Measurements from ENCODE around the gene DMBX1. TPM values are rescaled to one million over a fixed set of nuclear protein-coding genes. Genes with fewer than 3 reads are reported as not detected.

DMBX1 gene
- total RNA-seq, 2 donors from 2014 or later, result not detected

GRCh38 chr1:46529031-46529630, 39.5 kb downstream of the DMBX1 start:
- intact Hi-C loops (cut with DNase I, micrococcal nuclease), result loop anchor here in 1 of 2 donors (10.0 kb wide), 2 partner anchors 54 to 84 kb away; no protein-coding TSS in a partner anchor
- DNase-seq (no peak), ATAC-seq (no peak)

DNA sequence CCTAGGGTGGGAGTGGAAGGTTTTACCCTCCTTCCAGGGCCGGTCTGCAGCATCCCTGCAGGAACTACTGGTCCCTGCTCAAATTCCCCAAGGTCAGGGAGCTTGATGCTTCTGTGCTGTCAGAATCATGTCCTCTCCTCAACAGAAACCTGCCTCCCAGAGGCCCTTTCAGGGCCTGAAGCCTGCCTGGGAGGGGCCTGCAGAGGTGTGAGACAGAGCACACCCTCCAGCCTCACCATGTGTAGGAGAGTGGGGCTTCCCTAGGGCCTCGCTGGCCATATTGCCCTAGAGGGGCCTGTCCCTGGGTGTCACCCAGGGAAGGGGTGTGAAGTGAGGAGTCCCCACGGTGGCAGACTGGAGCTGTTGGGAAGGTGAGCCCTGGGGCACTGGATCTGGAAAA, 40.7 kb downstream of the DMBX1 start:
- no peak for DNase-seq
- intact Hi-C loops (cut with DNase I, micrococcal nuclease), result no loop called here
- no peak for ATAC-seq

DNA sequence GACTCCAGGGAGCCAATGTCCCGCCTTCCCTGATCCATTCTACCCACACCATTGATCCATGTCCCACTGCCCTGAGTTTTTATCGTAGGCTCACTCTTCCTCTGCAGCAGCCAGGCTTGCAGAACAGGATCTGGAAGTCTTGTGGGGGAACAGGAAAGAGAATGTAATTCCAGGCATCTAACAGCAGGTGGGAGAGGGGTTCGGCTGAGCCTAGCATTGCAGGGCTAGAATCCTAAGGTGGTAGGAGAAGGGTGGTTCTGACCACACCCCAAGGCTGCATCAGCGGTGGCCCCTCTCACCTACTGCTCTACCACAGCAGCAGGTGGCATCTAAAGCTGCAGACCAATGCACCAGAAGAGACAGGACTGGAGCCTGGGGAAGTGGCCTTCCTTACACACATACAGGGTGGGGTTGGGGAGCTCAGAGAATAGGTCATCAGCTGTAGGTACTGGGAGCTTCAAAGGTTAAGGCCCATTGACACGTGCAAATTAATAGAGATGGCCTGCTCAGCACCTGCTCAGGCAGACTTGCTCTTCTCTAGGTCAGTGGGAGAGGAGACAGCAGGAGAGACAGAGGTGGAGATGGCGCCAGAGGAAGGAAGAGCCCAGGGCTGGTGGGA, 41.3 kb downstream of the DMBX1 start:
- no peak for DNase-seq
- intact Hi-C loops (cut with DNase I, micrococcal nuclease), result no loop called here
- no peak for ATAC-seq

DNA sequence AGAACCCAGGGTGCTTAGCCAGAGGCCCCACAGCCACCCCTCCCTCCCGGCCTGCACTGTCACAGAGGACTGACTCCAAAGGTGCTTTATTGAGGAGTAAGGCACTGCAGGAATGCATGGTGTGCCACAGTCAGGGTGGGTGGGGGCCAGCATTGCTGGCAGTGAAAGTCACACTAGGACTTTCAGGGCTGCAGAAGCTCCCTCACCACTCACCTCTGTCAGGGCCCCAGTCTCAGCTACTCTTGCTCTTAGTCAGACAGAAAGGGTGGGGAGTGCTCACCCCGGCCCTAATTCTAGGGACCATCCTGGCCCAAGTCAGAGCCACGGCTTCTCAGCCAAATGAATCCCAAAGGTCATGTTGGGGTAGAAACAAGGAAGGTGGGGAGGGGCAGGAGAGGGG, 42.5 kb downstream of the DMBX1 start:
- intact Hi-C loops (cut with DNase I, micrococcal nuclease), result no loop called here
- no peak for DNase-seq
- no peak for ATAC-seq

- ATAC-seq, result peak; percentile 52
- intact Hi-C loops (cut with DNase I, micrococcal nuclease), result no loop called here
These were observed 43.0 kb downstream of the DMBX1 start for GRCh38 chr1:46532498-46533178.

DNA sequence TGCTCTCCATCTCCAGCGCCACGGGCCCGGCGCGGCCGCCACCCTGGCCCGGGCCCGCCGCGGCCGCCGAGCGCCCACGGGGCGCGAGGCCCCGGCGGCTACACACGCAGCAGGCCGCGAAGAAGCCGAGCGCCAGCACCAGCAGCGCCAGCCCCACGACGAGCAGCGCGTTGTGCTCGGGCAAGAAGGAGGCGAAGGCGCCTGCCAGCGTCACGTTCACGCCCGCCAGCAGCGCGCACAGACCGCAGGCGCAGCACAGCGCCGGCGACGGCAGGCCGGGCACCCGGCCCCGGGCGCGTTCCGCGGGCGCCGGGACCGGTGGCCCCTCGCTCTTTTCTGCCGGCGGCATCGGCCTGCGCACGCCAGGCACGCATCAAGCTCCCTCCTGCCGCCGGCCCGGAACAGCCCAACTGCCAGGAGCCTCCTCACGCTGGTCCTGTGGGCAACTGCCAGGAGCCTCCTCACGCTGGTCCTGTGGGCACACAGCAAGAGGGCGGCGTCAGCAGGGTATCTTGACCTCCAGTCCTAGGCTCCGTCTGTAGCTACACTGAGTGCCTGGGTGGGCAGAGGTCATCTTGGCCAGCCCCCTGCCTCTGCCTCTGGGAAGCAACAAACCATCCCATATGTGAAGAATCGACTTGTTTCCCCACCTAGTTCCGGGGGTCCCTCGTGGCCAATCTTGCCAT, 43.7 kb downstream of the DMBX1 start:
- ATAC-seq, result peak; percentile 32
- peak in 1 of 2 donors; percentile 42 for DNase-seq
- intact Hi-C loops (cut with DNase I, micrococcal nuclease), result no loop called here

More at GRCh38 chr1:46532498-46533178, 43.0 kb downstream of the DMBX1 start:
- peak; percentile 44 to 74 for DNase-seq

- intact Hi-C loops (cut with DNase I, micrococcal nuclease), result loop anchor here in 1 of 2 donors (5.0 kb wide), 1 partner anchor 187 kb away; no protein-coding TSS in a partner anchor
- DNase-seq (peak in 1 of 2 donors; percentile 56), ATAC-seq (peak; percentile 63)
These were observed 45.4 kb downstream of the DMBX1 start for GRCh38 chr1:46535063-46535462.

DNA sequence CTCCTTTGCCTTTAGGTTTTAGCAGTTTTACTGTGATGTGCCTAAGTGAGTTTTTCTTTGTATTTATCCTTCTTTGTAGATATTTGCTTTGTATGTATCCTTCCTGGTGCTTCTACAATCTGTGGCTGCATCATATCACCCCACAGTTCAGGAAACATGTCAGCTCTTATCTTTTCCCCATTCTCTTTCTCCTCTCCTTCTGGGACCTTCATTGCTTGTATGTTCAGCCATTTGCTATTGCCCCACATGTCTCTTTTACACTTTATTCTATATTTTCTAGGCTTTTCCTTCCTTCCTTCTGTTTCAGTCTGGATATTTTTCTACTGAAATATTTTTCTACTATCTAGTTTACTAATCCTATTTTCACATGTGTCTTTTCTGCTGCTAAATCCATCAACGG, 46.9 kb downstream of the DMBX1 start:
- intact Hi-C loops (cut with DNase I, micrococcal nuclease), result loop anchor here in 1 of 2 donors (5.0 kb wide), 1 partner anchor 186 kb away; no protein-coding TSS in a partner anchor
- no peak for ATAC-seq
- no peak for DNase-seq

DNA sequence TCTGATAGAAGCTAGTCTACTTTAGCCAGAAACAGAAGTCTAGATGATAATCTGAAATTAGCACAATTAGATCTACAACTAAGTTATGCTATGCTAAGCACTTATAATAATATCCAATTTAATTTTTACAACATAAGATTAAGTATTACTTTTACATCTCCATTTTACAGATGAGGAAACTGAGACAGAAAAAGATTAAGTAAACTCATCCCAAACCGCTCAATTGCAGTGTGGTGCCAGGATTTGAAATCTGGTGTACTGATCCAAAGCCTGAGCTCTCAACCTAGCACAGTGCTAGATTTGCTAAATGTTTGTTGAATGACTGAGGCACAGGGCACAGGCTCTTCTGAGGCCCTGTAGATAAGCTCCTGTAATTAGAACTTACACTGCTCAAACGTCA, 48.0 kb downstream of the DMBX1 start:
- no peak for DNase-seq
- intact Hi-C loops (cut with DNase I, micrococcal nuclease), result loop anchor here in 1 of 2 donors (5.0 kb wide), 1 partner anchor 185 kb away; no protein-coding TSS in a partner anchor
- no peak for ATAC-seq

GRCh38 chr1:46538147-46538546, 48.5 kb downstream of the DMBX1 start:
- intact Hi-C loops (cut with DNase I, micrococcal nuclease), result loop anchor here in 1 of 2 donors (5.0 kb wide), 1 partner anchor 184 kb away; no protein-coding TSS in a partner anchor
- DNase-seq (no peak), ATAC-seq (peak; percentile 67)

Other genes with a start within 250 kb of the DMBX1 start
- gene RAD54L, start 242.1 kb upstream of the DMBX1 start, total RNA-seq, result 1 to 10 TPM; 2.8 to 7.4 TPM
- gene LRRC41, start 186.2 kb upstream of the DMBX1 start, total RNA-seq, result 10 to 100 TPM; 46.3 to 53.6 TPM
- gene UQCRH, start 186.1 kb upstream of the DMBX1 start, total RNA-seq, result 100 to 1,000 TPM; 362 to 413 TPM
- 10 to 100 TPM; 16.8 to 22.1 TPM for gene NSUN4, start 149.0 kb upstream of the DMBX1 start, total RNA-seq
- gene FAAH, start 95.5 kb upstream of the DMBX1 start, total RNA-seq, result 10 to 100 TPM; 71.1 to 84.5 TPM
- not detected for gene KNCN, start 61.8 kb downstream of the DMBX1 start, total RNA-seq
- gene MKNK1, start 114.4 kb downstream of the DMBX1 start, total RNA-seq, result 10 to 100 TPM; 46.2 to 52.4 TPM
- gene MOB3C, start 127.0 kb downstream of the DMBX1 start, total RNA-seq, result 10 to 100 TPM; 15.6 to 18.1 TPM
- 10 to 100 TPM; 52.2 to 53.0 TPM for gene ATPAF1, start 178.5 kb downstream of the DMBX1 start, total RNA-seq
- not detected for gene TEX38, start 182.0 kb downstream of the DMBX1 start, total RNA-seq
- 100 to 1,000 TPM; 114 to 138 TPM for gene EFCAB14, start 229.3 kb downstream of the DMBX1 start, total RNA-seq

All from left colon (tissue), 2 donors.